GM11168 (cell line): ENCODE results near the gene CABP5.

ENCODE experiments used
- in situ Hi-C: fragments of 300-500 bp; cut with MboI; formaldehyde crosslinking; loops from one replicate; pipeline ENCODE4 v1.12.0; 2022; ENCODE audit warnings: low sequenced_read_pairs; ENCODE audit not compliant: unreplicated experiment

The CABP5 gene

DNA sequence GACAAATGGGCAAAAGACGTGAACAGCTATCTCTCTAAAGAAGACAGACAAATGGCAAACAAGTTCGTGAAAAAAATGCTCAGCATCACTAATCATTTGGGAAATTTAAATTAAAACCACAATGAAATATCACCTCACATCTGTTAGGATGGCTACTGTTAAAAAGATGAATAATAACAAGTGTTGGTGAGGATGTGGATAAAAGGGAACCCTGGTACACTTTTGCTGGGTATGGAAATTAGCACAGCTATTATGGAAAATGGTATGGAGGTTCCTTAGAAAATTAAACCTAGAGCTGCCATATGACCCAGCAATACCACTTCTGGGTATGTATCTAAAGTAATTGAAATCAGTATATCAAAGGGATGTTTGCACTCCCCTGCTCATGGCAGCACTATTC, 7.1 kb downstream of the CABP5 start:
- in situ Hi-C loops, result no loop called here

GRCh38 chr19:48033604-48034003, 10.3 kb downstream of the CABP5 start:
- in situ Hi-C loops, result no loop called here

DNA sequence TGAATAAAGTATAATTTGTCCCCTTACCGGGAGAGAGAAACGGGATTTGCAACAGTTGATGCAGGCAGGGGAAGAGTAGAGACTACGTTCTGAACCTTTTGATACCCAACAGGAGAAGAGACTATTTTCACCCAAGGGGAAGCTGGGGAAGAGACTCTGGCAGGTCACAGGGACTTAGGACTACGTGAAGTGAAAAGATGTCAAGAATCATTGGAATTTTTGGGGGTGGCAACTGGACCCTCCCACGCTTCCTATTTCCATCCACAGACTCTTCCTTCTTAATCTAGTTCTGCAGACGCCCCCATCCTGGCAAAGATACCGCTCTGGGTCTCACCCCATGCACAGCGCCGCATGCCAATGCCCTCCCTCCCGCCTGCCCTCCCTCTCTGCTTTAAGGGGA, 13.8 kb downstream of the CABP5 start:
- in situ Hi-C loops, result no loop called here

GRCh38 chr19:48029431-48029830, 14.4 kb downstream of the CABP5 start:
- in situ Hi-C loops, result no loop called here

DNA sequence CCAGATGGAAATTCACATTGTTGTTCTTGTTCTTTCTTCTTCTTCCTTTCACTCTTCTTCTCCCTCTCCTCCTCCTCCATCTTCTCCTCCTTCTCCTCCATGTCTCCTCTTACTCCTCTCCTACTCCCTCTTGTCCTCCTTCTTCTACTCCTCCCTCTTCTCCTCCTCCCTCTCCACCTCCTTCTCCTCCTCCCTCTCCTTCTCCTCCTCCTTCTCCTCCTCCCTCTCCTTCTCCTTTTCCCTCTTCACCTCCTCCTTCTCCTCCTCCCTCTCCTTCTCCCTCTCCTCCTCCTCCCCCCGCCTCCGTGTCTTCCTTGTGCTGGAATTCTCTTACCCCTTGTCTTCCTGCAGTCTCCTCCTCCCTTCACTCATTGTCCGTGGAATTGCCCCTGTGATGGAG, 18.4 kb downstream of the CABP5 start:
- in situ Hi-C loops, result no loop called here

GRCh38 chr19:48023518-48023917, 20.4 kb downstream of the CABP5 start:
- in situ Hi-C loops, result no loop called here

DNA sequence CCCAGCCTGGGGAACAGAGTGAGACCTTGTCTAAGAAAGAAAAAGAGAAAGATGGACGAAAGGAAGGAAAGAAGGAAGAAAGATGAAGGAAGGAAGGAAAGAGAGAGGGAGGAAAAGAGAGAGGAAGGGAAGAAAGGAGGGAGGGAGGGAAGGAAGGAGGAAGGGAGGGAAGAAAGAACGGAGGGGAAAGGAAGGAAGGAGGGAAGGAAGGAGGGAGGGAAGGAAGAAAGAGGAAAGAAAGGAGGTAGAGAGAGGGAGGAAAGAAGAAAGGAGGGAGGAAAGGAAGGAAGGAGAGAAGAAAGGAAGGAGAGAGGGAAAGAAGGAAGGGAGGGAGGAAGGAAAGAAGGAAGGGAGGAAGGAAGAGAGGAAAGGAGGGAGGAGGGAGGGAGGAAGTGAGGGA, 20.9 kb downstream of the CABP5 start:
- in situ Hi-C loops, result no loop called here

- in situ Hi-C loops, result no loop called here
These were observed 23.2 kb downstream of the CABP5 start for GRCh38 chr19:48020686-48021085.

GRCh38 chr19:48010932-48011758, 32.7 kb downstream of the CABP5 start:
- in situ Hi-C loops, result no loop called here

- in situ Hi-C loops, result no loop called here
These were observed 37.1 kb downstream of the CABP5 start for GRCh38 chr19:48006762-48007161.

- in situ Hi-C loops, result no loop called here
These were observed 39.6 kb downstream of the CABP5 start for GRCh38 chr19:48004236-48004635.

GRCh38 chr19:48000846-48001245, 43.0 kb downstream of the CABP5 start:
- in situ Hi-C loops, result no loop called here

GRCh38 chr19:47998800-47999199, 45.1 kb downstream of the CABP5 start:
- in situ Hi-C loops, result no loop called here

- in situ Hi-C loops, result no loop called here
These were observed 47.6 kb downstream of the CABP5 start for GRCh38 chr19:47996230-47996727.

GRCh38 chr19:47994209-47994802, 49.6 kb downstream of the CABP5 start, which contains the start of gene ELSPBP1:
Gene ELSPBP1, plus strand, starts transcription at chr19:47994632. Its CDS starts 14,036 bp downstream, at chr19:48008668.
- in situ Hi-C loops, result no loop called here

DNA sequence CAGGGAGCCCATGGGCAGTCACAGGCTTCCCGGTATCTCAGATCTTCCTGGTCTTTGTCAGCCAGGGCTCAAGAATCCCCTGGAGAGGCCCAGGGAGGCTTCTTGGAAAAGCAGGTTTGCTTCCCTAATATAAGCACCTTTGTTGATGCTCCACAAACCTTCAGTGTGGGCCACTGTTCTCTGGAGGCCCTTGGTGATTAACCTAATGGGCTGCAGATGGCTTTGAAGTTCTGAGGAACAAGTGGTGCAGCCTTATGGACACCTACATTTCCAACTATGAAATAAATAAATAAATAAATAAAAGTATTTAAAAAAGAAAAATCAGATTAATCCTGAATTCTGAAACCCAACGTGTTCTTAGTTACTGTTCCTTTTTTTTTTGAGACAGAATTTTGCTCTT, 51.8 kb downstream of the CABP5 start, which contains the start of gene BSPH1:
Gene BSPH1, minus strand, starts transcription at position 101 of the 400 bp plus-strand sequence. Its CDS starts 89 bp downstream, at position 12.
- in situ Hi-C loops, result no loop called here

GRCh38 chr19:47991191-47991808, 52.6 kb downstream of the CABP5 start:
- in situ Hi-C loops, result no loop called here
